GM12878 (cell line): ENCODE results near the gene WIPF2. TPM values are rescaled to one million over a fixed set of nuclear protein-coding genes. Genes with fewer than 3 reads are reported as not detected.

ENCODE experiments used
- ASH2L ChIP-seq: fragments of 300-600, 200-600 bp; sonication (generic); IDR thresholded peaks from 2 replicates; pipeline ENCODE4 v1.6.1; 2017; ENCODE audit warnings: low read depth, mild to moderate bottlenecking, borderline replicate concordance
- ATF7 ChIP-seq: fragments of 450-650 bp; IDR thresholded peaks from 2 replicates; pipeline ENCODE4 v1.6.1; 2016; ENCODE audit warnings: low read depth, mild to moderate bottlenecking
- IRF4 ChIP-seq: IDR thresholded peaks from 2 replicates; pipeline ENCODE4 v1.6.1; 2011; ENCODE audit warnings: low read depth, low read length
- NR2C1 ChIP-seq: fragments of 450-650 bp; IDR thresholded peaks from 2 replicates; pipeline ENCODE4 v1.6.1; 2017; ENCODE audit warnings: antibody characterized with exemption, mild to moderate bottlenecking, moderate library complexity
- PML ChIP-seq: IDR thresholded peaks from 2 replicates; pipeline ENCODE4 v1.6.1; 2012; ENCODE audit warnings: low read length, inconsistent platforms
- RAD51 ChIP-seq: fragments of 450-650 bp; IDR thresholded peaks from 2 replicates; pipeline ENCODE4 v1.6.1; 2016; ENCODE audit warnings: moderate library complexity, mild to moderate bottlenecking, inconsistent platforms
- TCF7 ChIP-seq: IDR thresholded peaks from 2 replicates; pipeline ENCODE4 v1.6.1; 2014; ENCODE audit warnings: antibody characterized with exemption, borderline replicate concordance
- ZBTB4 ChIP-seq: fragments of 450-650 bp; formaldehyde crosslinking; IDR thresholded peaks from 2 replicates; pipeline ENCODE4 v1.4.0; 2022; ENCODE audit warnings: mild to moderate bottlenecking, moderate library complexity
- polyA plus RNA-seq, 11 experiments: library from polyadenylated mRNA; depleted of rRNA in 4 of 11; unstranded in 6 of 11; stranded (reverse) in 5 of 11; fragments of >200 nt; fragmentation: Nextera tagmentation in 4 of 11; fragmentation: Illumina TruSeq in 1 of 11; extraction: Ambion mirVana in 4 of 11; extraction: Trizol in 1 of 11; gene quantifications; 1 replicate in 1 of 11; 2 replicates in 10 of 11; pipeline versions ENCODE4 v1.2.1 to v1.2.3, GENCODE V29; 2011 to 2016; ENCODE audit warnings: inconsistent platforms in 2 of 11, missing spikeins in 2 of 11, low read depth in 1 of 11
- total RNA-seq, 4 experiments: library from RNA; depleted of rRNA in 3 of 4; stranded (reverse); fragments of >200 nt in 3 of 4; fragmentation: Illumina TruSeq in 1 of 4; extraction: Trizol in 1 of 4; gene quantifications; 2 replicates each; pipeline versions ENCODE4 v1.2.1 to v1.2.3, GENCODE V29; 2013 to 2021

The WIPF2 gene
- total and polyA plus RNA-seq, 10 of the 15 experiments (the other 5 are each of a cell fraction or from before 2014, with no cell fraction given), result 4.2 to 20.8 (median 7.1) TPM

DNA sequence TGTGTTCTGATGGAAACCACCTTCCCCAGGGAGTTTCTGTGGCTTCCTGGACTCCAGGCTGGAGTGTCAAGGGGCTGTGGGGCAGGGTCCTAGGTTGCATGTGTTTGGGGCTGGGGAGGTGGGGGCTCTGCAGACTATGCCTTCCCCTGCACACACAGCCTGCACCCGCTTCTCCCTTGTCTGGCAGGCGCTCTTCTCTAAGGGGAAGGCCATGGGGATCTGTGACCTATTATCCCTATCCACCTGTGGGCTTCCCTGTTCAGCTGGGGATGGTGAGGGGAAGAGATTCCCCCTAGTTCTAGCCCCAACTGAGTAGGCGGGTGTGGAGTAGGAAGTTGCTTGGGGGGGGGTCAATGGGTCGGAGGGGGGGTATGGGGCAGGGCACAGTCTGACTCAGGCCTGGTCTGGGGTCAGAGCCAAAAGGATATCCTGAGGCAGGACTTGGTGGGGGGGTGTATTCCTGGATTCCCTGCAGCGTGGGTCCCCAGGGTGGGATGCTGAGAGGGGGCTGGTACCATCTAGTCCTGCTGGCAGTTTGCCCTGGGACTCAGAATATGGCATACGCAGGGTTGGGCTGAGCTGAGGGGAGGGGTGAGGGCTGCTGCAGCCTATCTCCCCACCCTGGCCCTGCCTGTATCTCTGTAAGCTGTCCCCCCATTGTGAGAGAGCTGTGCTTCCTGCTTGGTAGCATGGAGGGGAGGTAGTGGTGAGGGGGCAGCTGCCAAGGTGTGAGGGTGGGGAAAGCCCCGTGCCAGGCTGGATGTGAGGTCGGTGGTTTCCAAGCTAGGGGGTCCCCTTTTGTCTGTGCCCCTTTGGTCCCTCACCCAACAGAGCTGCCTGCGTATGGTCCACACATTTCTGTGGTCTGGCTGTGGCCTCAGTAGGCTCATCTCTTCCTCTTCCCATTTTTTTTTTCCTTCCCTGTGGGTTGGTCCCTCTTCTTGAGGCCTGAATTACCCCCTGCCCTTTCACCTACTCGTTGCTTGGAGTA lies 104.6 kb downstream of the WIPF2 start (continued):
- no peak for TF ChIP-seq ASH2L
- TF ChIP-seq ZBTB4 (CRISPR knock-in tag), result no peak
- TF ChIP-seq TCF7, result no peak
- TF ChIP-seq ATF7, result no peak
- no peak for TF ChIP-seq PML
- TF ChIP-seq NR2C1, result no peak
- no peak for TF ChIP-seq RAD51
- TF ChIP-seq IRF4, result peak; percentile 47; the same call in 1 of the 2 replicates
